HG03175 (cell line): ENCODE data around the gene ZNF236.
A peak's percentile ranks its signal among the peaks of the same experiment; 100 is the strongest.

Source experiments
- ATAC-seq: cut with Tn5 transposase; IDR thresholded peaks from one replicate; pipeline ENCODE4 v1.9.1; 2021; ENCODE audit warnings: mild to moderate bottlenecking, moderate library complexity; ENCODE audit not compliant: unreplicated experiment

Gene ZNF236

GRCh38 chr18:76905821-76906220 is 83.5 kb downstream of the ZNF236 start:
- ATAC-seq = no peak

- no peak for ATAC-seq
These were observed 85.9 kb downstream of the ZNF236 start for GRCh38 chr18:76908277-76908676.

GRCh38 chr18:76909439-76909838 is 87.1 kb downstream of the ZNF236 start:
- ATAC-seq = no peak

- ATAC-seq = no peak
These were observed 89.1 kb downstream of the ZNF236 start for GRCh38 chr18:76911440-76911839.

GRCh38 chr18:76913583-76913982 is 91.2 kb downstream of the ZNF236 start:
- no peak for ATAC-seq

- no peak for ATAC-seq
These were observed 92.0 kb downstream of the ZNF236 start for GRCh38 chr18:76914314-76914713.

- ATAC-seq = no peak
These were observed 92.4 kb downstream of the ZNF236 start for GRCh38 chr18:76914796-76915195.

GRCh38 chr18:76915456-76915855 is 93.1 kb downstream of the ZNF236 start:
- ATAC-seq = no peak

GRCh38 chr18:76920974-76921373 is 98.6 kb downstream of the ZNF236 start:
- ATAC-seq = no peak

GRCh38 chr18:76922107-76922506 is 99.8 kb downstream of the ZNF236 start:
- ATAC-seq = peak; percentile 99

- ATAC-seq = no peak
These were observed 101.2 kb downstream of the ZNF236 start for GRCh38 chr18:76923485-76924085.

- ATAC-seq = no peak
These were observed 103.1 kb downstream of the ZNF236 start for GRCh38 chr18:76925501-76925900.

- ATAC-seq = no peak
These were observed 104.9 kb downstream of the ZNF236 start for GRCh38 chr18:76927223-76927725.

- no peak for ATAC-seq
These were observed 106.0 kb downstream of the ZNF236 start for GRCh38 chr18:76928179-76928868.

- no peak for ATAC-seq
These were observed 108.8 kb downstream of the ZNF236 start for GRCh38 chr18:76931171-76931570.

- no peak for ATAC-seq
These were observed 109.9 kb downstream of the ZNF236 start for GRCh38 chr18:76932026-76932819.

GRCh38 chr18:76935722-76936337 is 113.5 kb downstream of the ZNF236 start:
- ATAC-seq = no peak

GRCh38 chr18:76936877-76937276 is 114.5 kb downstream of the ZNF236 start:
- ATAC-seq = no peak

- no peak for ATAC-seq
These were observed 115.2 kb downstream of the ZNF236 start for GRCh38 chr18:76937597-76937996.

GRCh38 chr18:76938619-76939018 is 116.3 kb downstream of the ZNF236 start:
- no peak for ATAC-seq

GRCh38 chr18:76941284-76941683 is 118.9 kb downstream of the ZNF236 start:
- ATAC-seq = no peak
